Activated naive CD8-positive, alpha-beta T cell (primary cell): ENCODE results near the gene DCDC1.
A peak's percentile ranks its signal among the peaks of the same experiment; 100 is the strongest.

Source experiments
- H3K27ac Mint-ChIP-seq: one replicate; pipeline ENCODE4 v1.8.0; 2021; ENCODE audit warnings: mixed read lengths
- H3K27me3 Mint-ChIP-seq: one replicate; pipeline ENCODE4 v1.8.0; 2021; ENCODE audit warnings: mixed read lengths
- H3K36me3 Mint-ChIP-seq: one replicate; pipeline ENCODE4 v1.8.0; 2021; ENCODE audit warnings: mixed read lengths
- H3K4me1 Mint-ChIP-seq: one replicate; pipeline ENCODE4 v1.8.0; 2021; ENCODE audit warnings: low read depth, mixed read lengths
- H3K4me3 Mint-ChIP-seq: one replicate; pipeline ENCODE4 v1.8.0; 2021; ENCODE audit warnings: mild to moderate bottlenecking, mixed read lengths
- H3K9me3 Mint-ChIP-seq: one replicate; pipeline ENCODE4 v1.8.0; 2021; ENCODE audit warnings: low read depth, mixed read lengths

The DCDC1 gene

DNA sequence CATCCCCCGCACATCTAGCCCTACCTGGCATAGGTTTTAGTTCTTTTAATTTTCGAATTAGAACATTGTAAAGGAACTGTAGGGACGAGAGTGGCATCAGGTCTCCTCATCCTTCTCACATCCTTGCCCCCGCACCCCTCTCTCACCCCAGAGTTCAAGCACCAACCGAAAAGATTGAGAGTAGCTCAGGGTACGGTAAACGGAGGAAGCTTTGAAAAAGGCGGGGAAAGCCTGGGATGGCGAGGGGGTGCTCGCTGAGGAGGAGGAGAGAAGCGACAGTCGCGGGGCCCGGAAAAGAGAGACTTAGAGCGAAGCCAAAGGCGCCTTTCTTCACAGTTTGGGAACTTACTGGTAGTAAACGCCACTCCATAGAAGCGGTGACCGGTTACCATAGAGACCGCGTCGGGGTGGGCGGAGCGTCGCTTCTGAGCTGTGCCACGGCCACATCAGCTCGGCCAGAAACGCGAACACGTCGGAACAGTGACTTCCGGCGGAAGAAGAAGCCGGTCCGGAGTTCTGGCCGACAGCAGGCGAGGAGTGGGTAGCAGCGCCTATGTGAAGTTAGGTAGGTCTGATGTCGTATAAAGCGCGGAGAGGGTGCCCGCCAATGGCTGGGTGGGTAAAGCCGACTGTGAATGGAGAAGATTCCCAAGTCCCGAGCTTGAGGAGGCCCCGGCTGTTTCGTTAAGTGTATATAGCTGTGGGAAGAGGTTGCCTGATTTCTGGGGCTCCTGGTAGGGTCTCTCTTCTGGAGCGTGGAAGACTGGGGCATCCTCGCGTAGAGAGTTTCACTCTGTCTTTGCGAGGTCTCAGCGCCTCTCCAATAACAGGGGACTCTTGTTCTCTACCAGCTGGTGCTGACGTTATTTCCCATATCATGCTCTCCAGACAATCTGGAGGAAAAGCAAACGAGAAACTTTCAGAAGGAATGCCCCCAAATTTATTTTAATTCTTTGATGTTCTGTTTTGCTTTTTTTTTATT lies at the start of gene DCDC1, which contains the start of gene DNAJC24:
TSS of gene DCDC1 (minus strand) at position 392 of the 982 bp plus-strand sequence. CDS start 41,459 bp downstream, outside the sequence.
TSS of gene DNAJC24 (plus strand) at position 513 of the 982 bp plus-strand sequence. CDS start 889 bp downstream, outside the sequence.
- Mint-ChIP-seq H3K27me3 (no peaks in the 10 kb centered on the region), H3K4me1 (peaks cover 64% of the 10 kb centered on the region), H3K36me3 (peaks cover 12% of the 10 kb centered on the region), H3K9me3 (no peaks in the 10 kb centered on the region), H3K4me3 (peak within 1 kb of the TSS; percentile 93), H3K27ac (peak within 1 kb of the TSS; percentile 97)

- no peaks in the 10 kb centered on the region for H3K4me1 Mint-ChIP-seq
Measured at GRCh38 chr11:31419138-31419537, 49.6 kb upstream of the DCDC1 start.

GRCh38 chr11:31417816-31418215 lies 48.3 kb upstream of the DCDC1 start:
- H3K4me1 Mint-ChIP-seq = no peaks in the 10 kb centered on the region
- H3K36me3 Mint-ChIP-seq = peaks cover 16% of the 10 kb centered on the region
- H3K27me3 Mint-ChIP-seq = no peaks in the 10 kb centered on the region
- H3K27ac Mint-ChIP-seq = no peak overlapping the region
- no peaks in the 10 kb centered on the region for H3K9me3 Mint-ChIP-seq
- H3K4me3 Mint-ChIP-seq = no peak overlapping the region

More at GRCh38 chr11:31419138-31419537, 49.6 kb upstream of the DCDC1 start:
- Mint-ChIP-seq H3K4me3 (no peak overlapping the region), H3K27me3 (no peaks in the 10 kb centered on the region), H3K27ac (no peak overlapping the region), H3K9me3 (no peaks in the 10 kb centered on the region), H3K36me3 (peaks cover 17% of the 10 kb centered on the region)

DNA sequence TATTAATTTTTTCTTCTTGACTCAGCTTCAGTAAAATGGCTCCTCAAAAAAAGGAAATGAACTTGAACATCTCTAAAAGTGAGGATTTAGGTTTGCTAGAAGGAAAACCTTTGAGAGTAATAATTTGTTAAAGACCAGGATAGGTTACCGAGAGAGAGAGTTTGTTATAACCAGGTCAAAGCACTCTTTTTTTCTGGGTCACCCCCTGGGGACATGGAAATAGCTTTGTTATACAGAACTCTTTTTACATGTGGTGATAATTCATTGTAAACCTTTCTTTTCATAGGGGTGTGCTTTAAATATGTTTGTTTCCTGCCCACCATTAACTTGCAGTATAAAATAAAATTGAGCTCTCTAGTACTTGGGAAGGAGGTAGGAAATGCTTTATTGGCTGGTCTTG lies 47.8 kb upstream of the DCDC1 start:
- H3K9me3 Mint-ChIP-seq = no peaks in the 10 kb centered on the region
- no peak overlapping the region for H3K27ac Mint-ChIP-seq
- H3K4me1 Mint-ChIP-seq = no peaks in the 10 kb centered on the region
- no peak overlapping the region for H3K4me3 Mint-ChIP-seq
- peaks cover 18% of the 10 kb centered on the region for H3K36me3 Mint-ChIP-seq
- H3K27me3 Mint-ChIP-seq = no peaks in the 10 kb centered on the region

DNA sequence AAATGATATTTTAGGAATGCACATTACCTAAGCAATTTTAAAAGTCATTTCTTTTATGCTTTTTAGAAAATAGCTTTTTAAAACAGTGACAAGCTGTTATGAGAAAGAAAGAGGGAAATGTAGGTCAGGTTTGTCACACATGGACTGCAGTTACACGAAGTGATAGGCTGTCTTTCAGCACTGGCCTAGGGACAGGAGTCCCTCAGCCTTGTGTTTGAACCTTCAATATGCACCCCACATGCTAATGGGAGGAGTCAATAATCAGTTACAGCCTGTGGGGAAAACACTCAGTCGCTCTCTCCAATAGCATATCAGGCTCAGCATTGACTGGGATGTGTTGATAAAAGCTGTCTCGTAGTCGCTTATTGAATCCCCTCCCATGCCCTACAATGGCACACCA lies 45.9 kb upstream of the DCDC1 start:
- Mint-ChIP-seq H3K36me3 (peaks cover 27% of the 10 kb centered on the region), H3K27me3 (no peaks in the 10 kb centered on the region), H3K4me1 (no peaks in the 10 kb centered on the region), H3K27ac (no peak overlapping the region), H3K9me3 (peaks cover 7% of the 10 kb centered on the region), H3K4me3 (no peak overlapping the region)

DNA sequence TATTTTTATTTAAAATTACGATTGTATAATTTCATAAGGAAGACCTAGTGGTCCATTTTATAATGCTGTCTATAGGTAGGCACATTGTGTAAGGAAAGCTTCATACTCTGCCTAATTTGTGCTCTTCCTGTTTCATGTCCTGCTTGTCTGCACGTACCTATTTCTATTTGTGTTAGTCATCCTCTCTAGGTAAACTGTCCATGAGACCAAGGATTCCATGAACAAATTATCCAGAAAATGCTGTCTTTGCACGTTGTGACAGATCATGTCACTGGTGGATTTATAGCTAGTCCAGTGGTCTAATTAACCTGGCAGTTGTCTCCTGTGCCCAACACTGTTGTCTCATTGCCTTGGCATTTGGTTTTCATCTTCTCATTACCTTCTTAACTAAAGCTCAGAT lies 44.8 kb upstream of the DCDC1 start:
- peaks cover 7% of the 10 kb centered on the region for H3K9me3 Mint-ChIP-seq
- H3K36me3 Mint-ChIP-seq = peaks cover 28% of the 10 kb centered on the region
- H3K4me1 Mint-ChIP-seq = no peaks in the 10 kb centered on the region
- no peak overlapping the region for H3K4me3 Mint-ChIP-seq
- H3K27me3 Mint-ChIP-seq = no peaks in the 10 kb centered on the region
- no peak overlapping the region for H3K27ac Mint-ChIP-seq

- Mint-ChIP-seq H3K4me3 (no peak overlapping the region), H3K4me1 (no peaks in the 10 kb centered on the region), H3K27ac (no peak overlapping the region), H3K36me3 (peaks cover 33% of the 10 kb centered on the region), H3K9me3 (peaks cover 7% of the 10 kb centered on the region), H3K27me3 (no peaks in the 10 kb centered on the region)
Measured at GRCh38 chr11:31412946-31413345, 43.4 kb upstream of the DCDC1 start.

DNA sequence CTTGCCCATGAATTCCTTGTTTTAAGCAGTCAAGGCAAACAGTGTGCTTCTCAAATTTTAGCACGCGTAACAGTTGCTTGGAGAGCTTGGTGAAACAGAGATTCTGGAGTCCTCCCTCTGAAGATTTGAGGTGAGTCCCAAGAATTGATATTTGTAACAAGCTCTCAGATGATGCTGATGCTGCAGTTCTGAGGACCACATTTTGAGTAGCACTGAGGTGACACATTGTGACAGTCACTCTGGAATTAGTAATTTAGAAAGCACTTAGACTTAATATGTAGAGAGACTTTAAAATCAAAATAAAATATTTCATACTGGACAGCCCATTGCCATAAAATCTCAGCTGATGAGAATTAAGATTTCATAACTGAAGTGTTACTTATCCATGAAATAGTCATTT lies 38.7 kb upstream of the DCDC1 start:
- Mint-ChIP-seq H3K36me3 (peaks cover 21% of the 10 kb centered on the region), H3K4me3 (no peak overlapping the region), H3K4me1 (no peaks in the 10 kb centered on the region), H3K27me3 (no peaks in the 10 kb centered on the region), H3K9me3 (peaks cover 7% of the 10 kb centered on the region), H3K27ac (no peak overlapping the region)

DNA sequence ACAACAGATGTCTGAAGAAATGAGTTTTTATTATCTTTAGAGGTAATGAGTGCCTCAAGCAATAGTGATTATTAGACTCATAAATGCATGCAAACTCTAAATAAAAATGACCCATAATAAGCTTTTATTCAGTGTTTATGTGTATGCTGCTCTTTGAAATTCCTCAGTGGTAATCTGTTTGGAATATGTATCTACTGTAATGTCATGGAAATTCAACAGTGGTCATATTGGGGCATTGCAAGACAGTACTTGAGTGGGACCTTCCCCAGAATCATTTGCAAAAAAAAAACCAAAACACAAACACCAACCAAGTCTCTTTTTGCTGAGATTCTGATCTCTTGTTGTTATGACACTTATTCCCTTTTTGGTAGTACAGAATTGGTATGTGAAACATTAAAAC lies 35.1 kb upstream of the DCDC1 start:
- H3K4me3 Mint-ChIP-seq = no peak overlapping the region
- H3K27ac Mint-ChIP-seq = no peak overlapping the region
- H3K9me3 Mint-ChIP-seq = no peaks in the 10 kb centered on the region
- H3K27me3 Mint-ChIP-seq = no peaks in the 10 kb centered on the region
- H3K36me3 Mint-ChIP-seq = peaks cover 19% of the 10 kb centered on the region
- no peaks in the 10 kb centered on the region for H3K4me1 Mint-ChIP-seq

- Mint-ChIP-seq H3K27ac (no peak overlapping the region), H3K4me3 (no peak overlapping the region), H3K4me1 (peaks cover 5% of the 10 kb centered on the region), H3K27me3 (no peaks in the 10 kb centered on the region), H3K9me3 (peaks cover 3% of the 10 kb centered on the region), H3K36me3 (peaks cover 23% of the 10 kb centered on the region)
Measured at GRCh38 chr11:31397239-31397834, 27.8 kb upstream of the DCDC1 start.

DNA sequence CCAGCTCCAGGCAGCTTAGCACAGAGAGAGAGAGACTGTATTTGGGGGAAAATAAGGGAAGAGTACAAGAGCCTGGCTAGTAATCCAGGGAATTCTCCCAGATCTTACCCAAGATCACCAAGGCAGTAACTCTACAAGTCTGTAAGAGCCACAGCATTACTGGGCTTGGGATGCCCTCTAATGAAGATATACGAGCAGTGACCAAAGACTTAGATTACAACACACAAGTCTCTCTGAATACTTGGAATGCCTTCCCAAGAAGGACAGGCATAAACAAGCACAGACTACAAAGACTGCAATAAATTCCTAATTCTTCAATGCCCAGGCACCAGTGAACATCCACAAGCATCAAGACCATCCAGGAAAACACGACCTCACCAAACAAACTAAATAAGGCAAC lies 17.8 kb upstream of the DCDC1 start:
- Mint-ChIP-seq H3K27me3 (no peaks in the 10 kb centered on the region), H3K4me1 (peaks cover 21% of the 10 kb centered on the region), H3K4me3 (no peak overlapping the region), H3K36me3 (peaks cover 28% of the 10 kb centered on the region), H3K27ac (no peak overlapping the region), H3K9me3 (peaks cover 16% of the 10 kb centered on the region)

GRCh38 chr11:31383116-31383515 lies 13.6 kb upstream of the DCDC1 start:
- no peaks in the 10 kb centered on the region for H3K9me3 Mint-ChIP-seq
- H3K4me1 Mint-ChIP-seq = peaks cover 22% of the 10 kb centered on the region
- H3K27me3 Mint-ChIP-seq = no peaks in the 10 kb centered on the region
- no peak overlapping the region for H3K4me3 Mint-ChIP-seq
- H3K36me3 Mint-ChIP-seq = peaks cover 18% of the 10 kb centered on the region
- no peak overlapping the region for H3K27ac Mint-ChIP-seq

DNA sequence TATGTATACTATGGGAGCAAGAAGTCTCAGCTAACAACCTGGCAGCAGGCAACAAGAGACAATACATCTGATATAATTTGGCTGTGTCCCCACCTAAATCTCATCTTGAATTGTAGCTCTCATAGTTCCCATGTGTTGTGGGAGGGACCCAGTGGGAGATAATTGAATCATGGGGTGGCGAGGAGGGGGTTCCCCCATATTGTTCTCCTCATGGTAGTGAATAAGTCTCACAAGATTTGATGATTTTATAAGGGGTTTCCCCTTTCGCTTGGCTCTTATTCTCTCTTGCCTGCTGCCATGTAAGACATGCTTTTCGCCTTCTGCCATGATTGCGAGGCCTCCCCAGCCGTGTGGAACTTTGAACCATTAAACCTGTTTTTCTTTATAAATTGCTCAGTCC lies 6.3 kb upstream of the DCDC1 start:
- H3K4me3 Mint-ChIP-seq = no peak overlapping the region
- H3K27ac Mint-ChIP-seq = no peak overlapping the region
- H3K4me1 Mint-ChIP-seq = peaks cover 47% of the 10 kb centered on the region
- H3K9me3 Mint-ChIP-seq = no peaks in the 10 kb centered on the region
- no peaks in the 10 kb centered on the region for H3K27me3 Mint-ChIP-seq
- peaks cover 26% of the 10 kb centered on the region for H3K36me3 Mint-ChIP-seq

DNA sequence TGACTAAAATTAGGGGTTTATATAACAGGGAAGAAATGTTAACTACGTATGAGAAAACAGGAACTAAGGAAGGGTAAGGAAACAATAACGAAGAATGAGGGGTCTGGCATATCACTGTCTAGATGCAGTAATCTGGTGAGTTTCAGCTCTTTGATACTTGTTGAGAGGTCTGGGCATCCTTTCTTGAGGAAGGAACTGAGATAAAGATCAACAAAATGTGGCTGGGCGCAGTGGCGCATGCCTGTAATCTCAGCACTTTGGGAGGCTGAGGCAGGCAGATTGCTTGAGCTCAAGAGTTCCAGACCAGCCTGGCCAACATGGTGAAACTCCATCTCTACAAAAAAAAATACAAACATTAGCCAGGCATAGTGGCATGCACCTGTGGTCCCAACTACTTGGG lies 2.7 kb downstream of the DCDC1 start:
- peaks cover 3% of the 10 kb centered on the region for H3K36me3 Mint-ChIP-seq
- peak overlapping the region; percentile 40 for H3K4me3 Mint-ChIP-seq
- peaks cover 52% of the 10 kb centered on the region for H3K4me1 Mint-ChIP-seq
- H3K9me3 Mint-ChIP-seq = no peaks in the 10 kb centered on the region
- no peak overlapping the region for H3K27ac Mint-ChIP-seq
- H3K27me3 Mint-ChIP-seq = no peaks in the 10 kb centered on the region

DNA sequence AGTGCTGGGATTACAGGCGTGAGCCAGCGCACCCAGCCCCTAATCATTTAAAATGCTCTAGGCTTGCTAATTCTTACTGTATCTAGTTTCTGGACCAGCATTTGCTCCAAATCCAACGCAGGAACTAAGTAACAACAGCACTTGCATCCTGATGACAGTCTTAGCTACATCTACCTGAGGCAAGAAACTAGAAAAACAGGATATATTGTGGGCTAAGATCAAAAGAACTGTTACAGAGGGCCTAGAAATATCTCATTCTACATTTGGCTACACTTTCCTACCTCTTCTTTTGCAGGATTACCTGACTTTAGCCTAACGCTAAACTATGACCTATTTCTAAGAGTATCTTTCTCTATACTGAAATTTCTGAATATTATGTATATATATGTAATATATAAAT lies 7.8 kb downstream of the DCDC1 start:
- Mint-ChIP-seq H3K27ac (no peak overlapping the region), H3K36me3 (no peaks in the 10 kb centered on the region), H3K9me3 (no peaks in the 10 kb centered on the region), H3K4me1 (peaks cover 26% of the 10 kb centered on the region), H3K27me3 (no peaks in the 10 kb centered on the region), H3K4me3 (no peak overlapping the region)
